Smooth muscle cell (in vitro differentiated cells): ENCODE data around the gene VPS36. TPM values are rescaled to one million over a fixed set of nuclear protein-coding genes. Genes with fewer than 3 reads are reported as not detected.
"Not testable (repeated sequence)": the region's sequence is repeated elsewhere in the genome, so short reads cannot be mapped to it uniquely, and the experiment has no call there.

Experiments
- DNase-seq: peaks from one replicate; lab custom pipeline; 2025; ENCODE audit not compliant: unreplicated experiment; lab: John Stamatoyannopoulos, UW
- H2AFZ ChIP-seq: fragments of 200-600 bp; sonication (generic); 2 replicates; pipeline ENCODE4 v1.6.0; 2016; ENCODE audit warnings: antibody characterized with exemption, low read depth, mild to moderate bottlenecking
- H3F3A ChIP-seq: fragments of 200-600 bp; sonication (generic); 2 replicates; pipeline ENCODE4 v1.6.0; 2017; ENCODE audit warnings: antibody characterized with exemption, low read depth
- H3K27ac ChIP-seq: fragments of 200-600 bp; sonication (generic); 2 replicates; pipeline ENCODE4 v1.5.1; 2016; ENCODE audit warnings: low read depth, mild to moderate bottlenecking
- H3K27me3 ChIP-seq: fragments of 200-600 bp; sonication (generic); 2 replicates; pipeline ENCODE4 v1.6.1; 2016; ENCODE audit warnings: low read depth, mild to moderate bottlenecking
- H3K36me3 ChIP-seq: fragments of 200-600 bp; sonication (generic); 2 replicates; pipeline ENCODE4 v1.5.1; 2016; ENCODE audit warnings: low read depth
- H3K4me1 ChIP-seq: fragments of 200-600 bp; sonication (generic); 2 replicates; pipeline ENCODE4 v1.5.1; 2016; ENCODE audit warnings: low read depth
- H3K4me2 ChIP-seq: fragments of 200-600 bp; sonication (generic); 2 replicates; pipeline ENCODE4 v1.6.0; 2016; ENCODE audit warnings: mild to moderate bottlenecking
- H3K4me3 ChIP-seq: fragments of 200-600 bp; sonication (generic); 2 replicates; pipeline ENCODE4 v1.5.1; 2016; ENCODE audit warnings: mild to moderate bottlenecking
- H3K79me2 ChIP-seq: fragments of 200-600 bp; sonication (generic); 2 replicates; pipeline ENCODE4 v1.6.0; 2016; ENCODE audit warnings: low read depth, mild to moderate bottlenecking
- H3K9ac ChIP-seq: fragments of 200-600 bp; sonication (generic); 2 replicates; pipeline ENCODE4 v1.6.0; 2016; ENCODE audit warnings: low read depth
- H3K9me3 ChIP-seq: fragments of 200-600 bp; sonication (generic); replicated peaks from 2 replicates; pipeline ENCODE4 v1.5.1; 2016; ENCODE audit warnings: low read depth
- H4K20me1 ChIP-seq: fragments of 200-600 bp; sonication (generic); 2 replicates; pipeline ENCODE4 v1.6.0; 2016; ENCODE audit warnings: low read depth
- WGBS: methylation state at CpG from one replicate; pipeline ENCODE4 v1.1.7; 2016; ENCODE audit warnings: low lambda C conversion rate; 5-methylcytosine and 5-hydroxymethylcytosine counted together
- polyA plus RNA-seq: library from polyadenylated mRNA; unstranded; fragments of >200 nt; fragmentation: Nextera tagmentation; extraction: Ambion mirVana; gene quantifications from 2 replicates; pipeline ENCODE4 v1.2.1, GENCODE V29; 2016
- total RNA-seq: library from RNA; depleted of rRNA; stranded (reverse); fragments of >200 nt; gene quantifications from 2 replicates; pipeline ENCODE4 v1.2.3, GENCODE V29; 2014
- TF ChIP-seq, protein P1 (sequence below): fragments of 200-600 bp; sonication (generic); IDR thresholded peaks from 2 replicates; pipeline ENCODE4 v1.5.1; 2017; ENCODE audit warnings: borderline replicate concordance, mild to moderate bottlenecking, antibody characterized with exemption; ENCODE audit not compliant: insufficient read depth, poor library complexity, severe bottlenecking

VPS36 gene
- total and polyA plus RNA-seq, 2 experiments from 2014 or later: 18.2 to 31.7 TPM

DNA sequence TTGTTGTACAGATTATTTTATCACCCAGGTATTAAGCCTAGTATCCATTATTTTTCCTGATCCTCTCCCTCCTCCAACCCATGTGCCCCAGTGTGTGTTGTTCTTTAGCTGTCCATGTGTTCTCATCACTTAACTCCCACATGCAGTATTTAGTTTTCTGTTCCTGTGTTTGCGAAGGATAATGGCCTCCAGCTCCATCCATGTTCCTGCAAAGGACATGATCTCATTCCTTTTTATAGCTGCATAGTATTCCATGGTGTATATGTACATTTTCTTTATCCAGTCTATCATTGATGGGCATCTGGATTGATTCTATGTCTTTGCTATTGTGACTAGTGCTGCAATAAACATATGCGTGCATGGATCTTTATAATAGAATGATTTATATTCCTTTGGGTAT lies 18.1 kb upstream of the VPS36 start:
- H3K4me3 ChIP-seq, DNase-seq, H3K27ac ChIP-seq, H3K27me3 ChIP-seq, H3K4me2 ChIP-seq, H3F3A ChIP-seq, H2AFZ ChIP-seq, H4K20me1 ChIP-seq, H3K9me3 ChIP-seq, H3K79me2 ChIP-seq, H3K9ac ChIP-seq, H3K4me1 ChIP-seq, H3K36me3 ChIP-seq: not testable (repeated sequence)
- 99% methylated on average over 2 of the region's 2 CpGs for WGBS

DNA sequence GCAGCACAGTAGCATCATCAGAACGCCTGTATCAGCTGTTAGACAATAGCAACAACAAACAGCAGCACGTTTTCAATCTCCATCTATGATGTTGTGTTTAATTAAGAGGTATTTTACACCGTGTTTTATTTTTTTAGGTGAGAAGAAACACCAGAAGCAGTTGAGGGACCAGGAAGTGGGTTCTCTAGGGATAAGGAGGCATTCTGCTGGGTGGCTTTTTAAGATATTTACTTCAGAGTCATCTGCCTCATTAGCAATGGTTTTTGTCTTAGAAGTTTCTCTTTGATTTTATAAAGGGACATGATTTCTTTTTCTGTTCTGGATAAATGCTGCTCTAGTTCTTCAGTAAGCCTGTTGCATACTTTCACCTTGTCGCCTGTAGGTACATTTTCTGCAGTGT lies 13.1 kb upstream of the VPS36 start:
- no peak overlapping the region for H3K9ac ChIP-seq
- no peaks in the 10 kb centered on the region for H3K9me3 ChIP-seq
- TF ChIP-seq, protein P1, sequence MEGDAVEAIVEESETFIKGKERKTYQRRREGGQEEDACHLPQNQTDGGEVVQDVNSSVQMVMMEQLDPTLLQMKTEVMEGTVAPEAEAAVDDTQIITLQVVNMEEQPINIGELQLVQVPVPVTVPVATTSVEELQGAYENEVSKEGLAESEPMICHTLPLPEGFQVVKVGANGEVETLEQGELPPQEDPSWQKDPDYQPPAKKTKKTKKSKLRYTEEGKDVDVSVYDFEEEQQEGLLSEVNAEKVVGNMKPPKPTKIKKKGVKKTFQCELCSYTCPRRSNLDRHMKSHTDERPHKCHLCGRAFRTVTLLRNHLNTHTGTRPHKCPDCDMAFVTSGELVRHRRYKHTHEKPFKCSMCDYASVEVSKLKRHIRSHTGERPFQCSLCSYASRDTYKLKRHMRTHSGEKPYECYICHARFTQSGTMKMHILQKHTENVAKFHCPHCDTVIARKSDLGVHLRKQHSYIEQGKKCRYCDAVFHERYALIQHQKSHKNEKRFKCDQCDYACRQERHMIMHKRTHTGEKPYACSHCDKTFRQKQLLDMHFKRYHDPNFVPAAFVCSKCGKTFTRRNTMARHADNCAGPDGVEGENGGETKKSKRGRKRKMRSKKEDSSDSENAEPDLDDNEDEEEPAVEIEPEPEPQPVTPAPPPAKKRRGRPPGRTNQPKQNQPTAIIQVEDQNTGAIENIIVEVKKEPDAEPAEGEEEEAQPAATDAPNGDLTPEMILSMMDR: no peak
- H3K27me3 ChIP-seq: no peaks in the 10 kb centered on the region
- H3K4me2 ChIP-seq: no peak overlapping the region
- H4K20me1 ChIP-seq: no peaks in the 10 kb centered on the region
- no peaks in the 10 kb centered on the region for H3F3A ChIP-seq
- no peak for DNase-seq
- no peaks in the 10 kb centered on the region for H3K4me1 ChIP-seq
- no peak overlapping the region for H3K4me3 ChIP-seq
- no peak overlapping the region for H2AFZ ChIP-seq
- no peak overlapping the region for H3K27ac ChIP-seq
- 96% methylated on average over 4 of the region's 4 CpGs for WGBS
- H3K36me3 ChIP-seq: peaks cover 5% of the 10 kb centered on the region
- peaks cover 21% of the 10 kb centered on the region for H3K79me2 ChIP-seq

DNA sequence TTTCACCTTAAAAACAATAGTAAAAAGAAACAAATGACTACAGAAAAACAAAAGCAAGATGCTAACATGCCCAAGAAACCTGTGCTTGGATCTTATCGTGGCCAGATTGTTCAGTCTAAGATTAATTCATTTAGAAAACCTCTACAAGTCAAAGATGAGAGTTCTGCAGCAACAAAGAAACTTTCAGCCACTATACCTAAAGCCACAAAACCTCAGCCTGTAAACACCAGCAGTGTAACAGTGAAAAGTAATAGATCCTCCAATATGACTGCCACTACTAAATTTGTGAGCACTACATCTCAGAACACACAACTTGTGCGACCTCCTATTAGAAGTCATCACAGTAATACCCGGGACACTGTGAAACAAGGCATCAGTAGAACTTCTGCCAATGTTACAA lies 10.8 kb upstream of the VPS36 start:
- Histone ChIP-seq H3K27me3 (no peaks in the 10 kb centered on the region), H3K9ac (no peak overlapping the region), H3K9me3 (no peaks in the 10 kb centered on the region), H3F3A (no peaks in the 10 kb centered on the region), H3K36me3 (peaks cover 5% of the 10 kb centered on the region), H3K4me1 (peaks cover 12% of the 10 kb centered on the region), H3K27ac (no peak overlapping the region), H4K20me1 (no peaks in the 10 kb centered on the region), H2AFZ (no peak overlapping the region), H3K79me2 (peaks cover 43% of the 10 kb centered on the region), H3K4me3 (no peak overlapping the region), H3K4me2 (no peak overlapping the region)
- WGBS: 94% methylated on average over 3 of the region's 3 CpGs
- TF ChIP-seq, protein P1: no peak
- no peak for DNase-seq

DNA sequence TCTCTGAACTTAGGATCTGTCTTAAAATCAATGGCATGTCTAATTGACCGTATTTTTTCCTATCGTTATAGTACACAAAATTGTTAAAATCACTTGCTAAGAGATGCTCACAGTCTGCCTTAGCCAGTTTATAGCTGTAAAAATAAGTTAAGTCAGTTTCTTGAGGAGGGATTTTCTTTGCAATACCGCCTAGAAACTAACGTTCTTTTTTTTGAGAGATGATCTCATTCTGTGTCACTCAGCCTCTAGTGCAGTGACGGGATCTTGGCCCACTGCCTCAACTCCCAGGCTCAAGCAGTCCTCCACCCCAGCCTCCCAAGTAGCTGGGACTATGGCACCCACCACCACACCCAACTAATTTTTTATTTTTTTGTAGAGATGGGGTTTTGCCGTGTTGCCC lies 9.2 kb upstream of the VPS36 start:
- WGBS: 80% methylated on average over 6 of the region's 6 CpGs
- Histone ChIP-seq H3K9ac (no peak overlapping the region), H4K20me1 (no peaks in the 10 kb centered on the region), H3K27me3 (no peaks in the 10 kb centered on the region), H3K27ac (no peak overlapping the region), H3K36me3 (peaks cover 5% of the 10 kb centered on the region), H3K9me3 (no peaks in the 10 kb centered on the region), H3K4me3 (no peak overlapping the region), H2AFZ (no peak overlapping the region), H3K4me2 (no peak overlapping the region), H3F3A (no peaks in the 10 kb centered on the region), H3K4me1 (peaks cover 15% of the 10 kb centered on the region), H3K79me2 (peaks cover 46% of the 10 kb centered on the region)
- TF ChIP-seq, protein P1: no peak
- DNase-seq: no peak
